GM04504 (cell line): ENCODE results near the gene LCAT.
A peak's percentile ranks its signal among the peaks of the same experiment; 100 is the strongest.

ENCODE experiments used
- DNase-seq: peaks from one replicate; pipeline ENCODE4 v3.0.0-alpha.2; 2012; ENCODE audit warnings: low read depth

The LCAT gene

GRCh38 chr16:67909056-67909742 lies 34.7 kb downstream of the LCAT start:
- DNase-seq, result no peak

DNA sequence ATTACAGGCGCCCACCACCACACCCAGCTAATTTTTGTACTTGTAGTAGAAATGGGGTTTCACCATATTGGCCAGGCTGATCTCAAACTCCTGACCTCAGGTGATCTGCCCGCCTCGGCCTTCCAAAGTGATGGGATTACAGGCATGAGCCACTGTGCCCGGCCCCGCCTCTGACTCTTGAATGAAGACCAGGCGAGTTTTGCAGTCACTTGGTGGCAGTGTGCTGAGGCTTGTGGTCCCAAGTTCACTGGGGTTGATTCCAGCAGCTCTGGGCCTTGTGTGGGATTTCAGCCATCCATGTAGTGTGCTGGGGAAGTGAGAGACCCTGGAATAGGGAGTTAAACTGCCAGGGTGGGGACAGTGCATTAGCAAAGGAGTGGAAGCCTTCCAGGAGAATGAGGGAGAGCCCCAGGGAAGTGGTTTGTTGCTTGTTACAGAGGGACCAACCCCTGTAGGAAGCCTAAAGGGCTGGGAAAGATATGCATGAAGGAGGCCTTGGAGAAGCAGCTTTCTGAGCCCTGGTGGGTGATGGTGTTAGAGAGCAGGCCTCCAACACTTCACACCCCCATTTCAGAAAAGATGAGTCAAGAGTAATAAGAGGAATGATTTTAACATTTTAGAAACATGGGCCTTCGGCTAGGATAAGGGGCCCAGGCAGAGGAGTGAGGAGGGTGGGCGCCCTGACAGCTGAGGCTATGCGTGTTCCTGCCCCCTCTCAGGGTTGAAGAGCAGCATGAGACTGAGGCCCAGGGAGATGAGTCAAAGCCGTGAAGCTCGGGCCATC lies 36.3 kb downstream of the LCAT start:
- no peak for DNase-seq

- no peak for DNase-seq
Measured at GRCh38 chr16:67902831-67903230, 41.1 kb downstream of the LCAT start.

DNA sequence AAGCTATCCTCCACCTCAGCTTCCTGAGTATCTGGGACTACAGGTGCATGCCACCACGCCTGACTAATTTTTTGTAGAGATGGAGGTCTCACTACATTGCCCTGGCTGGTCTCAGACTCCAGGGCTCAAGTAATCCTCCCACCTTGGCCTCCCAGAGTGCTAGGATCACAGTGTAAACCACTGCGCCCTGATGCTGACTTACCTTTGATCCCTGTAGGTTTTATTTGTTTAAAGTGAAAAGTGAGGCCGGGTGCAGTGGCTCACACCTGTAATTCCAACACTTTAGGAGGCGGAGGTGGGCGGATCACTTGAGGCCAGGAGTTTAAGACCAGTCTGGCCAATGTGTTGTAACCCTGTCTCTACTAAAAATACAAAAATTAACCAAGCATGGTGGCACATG lies 42.2 kb downstream of the LCAT start:
- no peak for DNase-seq

GRCh38 chr16:67897231-67897630 lies 46.7 kb downstream of the LCAT start:
- DNase-seq, result no peak

DNA sequence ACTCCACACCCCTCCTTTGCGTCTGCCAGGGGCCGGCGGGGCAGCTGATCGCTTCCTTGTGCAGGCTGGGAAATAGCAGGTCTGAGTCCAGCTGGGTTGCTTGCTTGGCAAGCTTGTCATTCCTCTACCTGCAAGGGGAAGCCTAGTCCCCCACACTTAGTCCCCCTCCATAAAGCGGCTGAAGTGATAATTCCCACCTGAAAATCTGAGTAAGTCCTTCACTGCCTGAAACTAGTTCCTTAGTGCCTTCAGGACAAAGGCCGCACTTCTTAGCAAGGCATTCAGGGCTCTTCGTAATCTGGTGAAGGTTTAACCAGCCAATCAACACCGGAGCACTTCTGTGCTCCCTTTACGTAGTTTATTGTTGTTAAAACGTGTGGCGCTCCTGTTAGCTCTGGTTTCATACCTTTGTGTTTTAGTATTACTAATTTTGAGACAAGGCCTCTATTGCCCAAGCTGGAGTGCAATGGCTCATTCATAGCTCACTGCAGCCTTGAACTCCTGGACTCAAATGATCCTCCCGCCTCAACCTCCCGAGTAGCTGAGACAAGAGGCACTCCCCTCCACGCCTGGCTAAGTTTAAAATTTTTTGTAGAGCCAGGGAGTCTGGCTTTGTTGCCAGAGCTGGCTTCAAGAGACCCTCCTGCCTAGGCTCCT lies 50.0 kb downstream of the LCAT start:
- no peak for DNase-seq

DNA sequence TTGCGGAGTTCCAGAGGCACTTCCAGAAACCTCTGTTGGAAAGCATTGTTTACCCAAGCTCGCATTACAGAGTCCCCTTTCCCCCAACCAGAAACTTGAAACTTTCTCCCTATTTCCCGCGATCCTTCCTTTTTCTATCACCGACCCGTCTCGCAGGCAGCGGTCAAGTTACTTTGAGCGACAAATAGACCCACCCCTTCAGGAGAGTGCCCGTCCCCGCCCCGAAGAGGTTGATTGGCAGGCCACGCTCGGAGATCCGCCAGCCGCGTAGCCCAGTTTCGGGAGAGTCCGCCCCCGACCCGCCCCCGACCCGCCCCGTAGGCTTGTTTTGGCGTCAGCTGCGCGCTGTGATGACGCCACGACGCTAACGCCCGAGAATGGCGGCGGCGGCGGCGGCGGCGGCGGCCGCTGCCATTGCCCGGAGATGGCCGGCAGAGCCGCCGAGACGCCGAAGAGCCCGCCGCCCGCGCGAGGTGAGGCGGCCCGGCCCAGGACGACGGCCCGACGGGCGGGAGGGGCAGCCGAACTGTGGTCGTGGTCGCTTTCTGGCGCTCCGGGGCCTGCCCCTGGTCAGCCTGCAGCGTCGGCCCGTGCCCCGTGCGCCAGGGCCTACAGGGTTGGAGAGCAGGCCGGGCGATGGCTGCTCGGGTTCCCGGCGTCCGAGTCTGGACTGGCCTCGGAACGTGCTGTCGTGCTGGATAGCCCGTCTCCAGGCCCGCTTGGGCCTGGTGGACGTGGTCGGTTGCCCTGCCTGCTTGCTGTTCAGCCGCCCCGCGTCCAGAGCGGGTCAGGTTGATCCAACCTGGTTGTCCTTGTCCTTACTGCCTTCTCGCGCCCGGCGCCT lies 50.8 kb downstream of the LCAT start, which contains the start of gene PSKH1:
TSS of gene PSKH1 (plus strand) at position 356 of the 844 bp plus-strand sequence. CDS start 15,496 bp downstream, outside the sequence.
- DNase-seq, result peak; percentile 87

- no peak for DNase-seq
Measured at GRCh38 chr16:67892375-67892774, 51.5 kb downstream of the LCAT start.
